Suppressor macrophage treated with lipopolysaccharide for 1 hour (primary cell): Measurements from ENCODE around the gene TMEM259.

Experiments used
- DNase-seq, 3 donors: peaks; one replicate each; pipeline ENCODE4 v3.0.0-alpha.2; 2020 to 2022

TMEM259 gene

GRCh38 chr19:1055028-1055425 lies 34.1 kb upstream of the TMEM259 start:
- no peak for DNase-seq

- no peak for DNase-seq
Measured at GRCh38 chr19:1054102-1055027, 33.4 kb upstream of the TMEM259 start.

GRCh38 chr19:1053176-1054101 lies 32.5 kb upstream of the TMEM259 start:
- DNase-seq, result no peak

GRCh38 chr19:1052349-1052975 lies 31.5 kb upstream of the TMEM259 start:
- DNase-seq, result no peak

GRCh38 chr19:1051791-1052190 lies 30.9 kb upstream of the TMEM259 start:
- no peak for DNase-seq

GRCh38 chr19:1050989-1051788 lies 30.3 kb upstream of the TMEM259 start:
- no peak for DNase-seq

GRCh38 chr19:1049800-1050199 lies 28.9 kb upstream of the TMEM259 start:
- DNase-seq, result no peak

- no peak for DNase-seq
Measured at GRCh38 chr19:1049106-1049505, 28.2 kb upstream of the TMEM259 start.

GRCh38 chr19:1047696-1048147 lies 26.8 kb upstream of the TMEM259 start:
- DNase-seq, result no peak

GRCh38 chr19:1046836-1047695 lies 26.1 kb upstream of the TMEM259 start:
- DNase-seq, result no peak

GRCh38 chr19:1046117-1046626 lies 25.2 kb upstream of the TMEM259 start:
- no peak for DNase-seq

GRCh38 chr19:1045247-1045603 lies 24.3 kb upstream of the TMEM259 start:
- DNase-seq, result peak; percentile 42 to 67 (median 63)

GRCh38 chr19:1042689-1043511 lies 22.0 kb upstream of the TMEM259 start:
- DNase-seq, result no peak

GRCh38 chr19:1041835-1042685 lies 21.1 kb upstream of the TMEM259 start:
- no peak for DNase-seq

GRCh38 chr19:1041272-1041834 lies 20.4 kb upstream of the TMEM259 start:
- no peak for DNase-seq

- DNase-seq, result peak; percentile 91 to 93 (median 91)
Measured at GRCh38 chr19:1040476-1041271, 19.8 kb upstream of the TMEM259 start.

- peak; percentile 97 to 98 (median 98) for DNase-seq
Measured at GRCh38 chr19:1039646-1040475, 18.9 kb upstream of the TMEM259 start, which contains the start of gene ABCA7. TSS of gene ABCA7 (plus strand) at chr19:1040107. CDS start at chr19:1041362, 1,255 bp downstream.
